LNCAP (cell line): ENCODE results near the gene RDH16.

ENCODE experiments used
- TF ChIP-seq, protein P1 (sequence below): fragments of 450-650 bp; IDR thresholded peaks from 2 replicates; pipeline ENCODE4 v1.5.1; 2017; ENCODE audit warnings: mild to moderate bottlenecking

The RDH16 gene

GRCh38 chr12:56983386-56983785 is 26.0 kb upstream of the RDH16 start:
- TF ChIP-seq, protein P1, sequence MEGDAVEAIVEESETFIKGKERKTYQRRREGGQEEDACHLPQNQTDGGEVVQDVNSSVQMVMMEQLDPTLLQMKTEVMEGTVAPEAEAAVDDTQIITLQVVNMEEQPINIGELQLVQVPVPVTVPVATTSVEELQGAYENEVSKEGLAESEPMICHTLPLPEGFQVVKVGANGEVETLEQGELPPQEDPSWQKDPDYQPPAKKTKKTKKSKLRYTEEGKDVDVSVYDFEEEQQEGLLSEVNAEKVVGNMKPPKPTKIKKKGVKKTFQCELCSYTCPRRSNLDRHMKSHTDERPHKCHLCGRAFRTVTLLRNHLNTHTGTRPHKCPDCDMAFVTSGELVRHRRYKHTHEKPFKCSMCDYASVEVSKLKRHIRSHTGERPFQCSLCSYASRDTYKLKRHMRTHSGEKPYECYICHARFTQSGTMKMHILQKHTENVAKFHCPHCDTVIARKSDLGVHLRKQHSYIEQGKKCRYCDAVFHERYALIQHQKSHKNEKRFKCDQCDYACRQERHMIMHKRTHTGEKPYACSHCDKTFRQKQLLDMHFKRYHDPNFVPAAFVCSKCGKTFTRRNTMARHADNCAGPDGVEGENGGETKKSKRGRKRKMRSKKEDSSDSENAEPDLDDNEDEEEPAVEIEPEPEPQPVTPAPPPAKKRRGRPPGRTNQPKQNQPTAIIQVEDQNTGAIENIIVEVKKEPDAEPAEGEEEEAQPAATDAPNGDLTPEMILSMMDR: no peak

DNA sequence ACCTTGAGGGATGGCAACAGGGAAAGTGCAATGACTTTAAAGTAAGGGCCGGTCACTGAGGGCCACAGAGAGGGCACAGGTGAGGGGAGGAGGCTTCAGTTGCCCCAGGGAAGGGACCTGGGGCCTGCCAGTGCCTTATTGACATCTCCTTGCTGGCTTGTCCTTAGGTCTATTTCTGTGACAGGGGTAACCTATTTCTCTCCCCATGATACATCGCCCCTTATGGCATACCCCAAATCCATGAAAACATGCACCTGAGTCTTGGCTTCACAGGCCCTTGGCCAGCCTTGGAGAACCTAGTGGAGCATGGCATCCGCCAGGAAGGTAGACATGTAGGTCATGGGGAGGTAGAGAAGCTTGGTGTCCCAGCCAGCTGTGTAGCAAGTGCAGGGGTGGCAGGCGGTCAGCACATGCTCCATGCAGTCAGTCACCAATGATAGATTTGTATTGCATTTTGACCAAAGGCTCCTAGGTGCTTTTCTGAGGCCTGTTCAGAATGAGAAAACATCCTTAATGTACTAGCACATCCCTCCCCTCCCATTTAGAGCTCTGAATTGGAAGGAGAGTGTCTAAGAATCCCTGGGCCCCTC is 23.6 kb upstream of the RDH16 start:
- TF ChIP-seq, protein P1: no peak

DNA sequence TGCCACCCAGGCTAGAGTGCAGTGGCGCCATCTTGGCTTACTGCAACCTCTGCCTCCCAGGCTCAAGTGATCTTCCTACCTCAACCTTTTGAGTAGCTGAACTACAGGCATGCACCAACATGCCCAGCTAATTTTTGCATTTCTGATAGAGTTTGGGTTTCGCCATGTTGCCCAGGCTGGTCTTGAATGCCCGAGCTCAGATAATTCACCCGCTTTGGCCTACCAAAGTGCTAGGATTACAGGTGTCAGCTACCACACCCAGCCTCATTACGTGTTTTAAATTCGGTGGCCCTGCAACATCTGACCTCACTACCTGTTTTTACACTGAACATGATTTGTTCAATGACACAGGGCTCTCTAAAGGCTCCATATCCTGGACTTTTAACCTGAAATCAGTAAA is 22.9 kb upstream of the RDH16 start:
- TF ChIP-seq, protein P1: no peak

DNA sequence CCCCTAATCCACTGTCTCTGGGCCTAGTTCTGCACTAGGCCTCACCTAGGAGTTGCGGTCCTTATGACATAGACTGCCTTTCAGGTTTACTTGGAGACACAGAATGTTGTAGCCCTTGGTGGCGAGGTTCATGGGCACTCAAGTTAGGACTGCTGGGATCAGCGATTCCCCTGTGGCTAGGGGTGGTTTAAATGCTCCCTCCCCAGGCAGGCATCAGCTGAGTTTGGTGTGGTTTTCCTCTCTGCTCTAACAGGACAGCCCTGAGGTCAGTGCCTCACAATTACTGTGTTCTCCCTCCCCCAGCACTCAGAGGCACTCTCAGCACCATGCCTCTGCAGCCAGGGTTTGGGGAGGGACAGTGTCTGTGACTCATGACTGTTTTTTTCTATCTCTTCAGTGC is 22.2 kb upstream of the RDH16 start:
- TF ChIP-seq, protein P1: no peak

- TF ChIP-seq, protein P1: no peak
Observed at GRCh38 chr12:56978397-56979138, 21.2 kb upstream of the RDH16 start.

DNA sequence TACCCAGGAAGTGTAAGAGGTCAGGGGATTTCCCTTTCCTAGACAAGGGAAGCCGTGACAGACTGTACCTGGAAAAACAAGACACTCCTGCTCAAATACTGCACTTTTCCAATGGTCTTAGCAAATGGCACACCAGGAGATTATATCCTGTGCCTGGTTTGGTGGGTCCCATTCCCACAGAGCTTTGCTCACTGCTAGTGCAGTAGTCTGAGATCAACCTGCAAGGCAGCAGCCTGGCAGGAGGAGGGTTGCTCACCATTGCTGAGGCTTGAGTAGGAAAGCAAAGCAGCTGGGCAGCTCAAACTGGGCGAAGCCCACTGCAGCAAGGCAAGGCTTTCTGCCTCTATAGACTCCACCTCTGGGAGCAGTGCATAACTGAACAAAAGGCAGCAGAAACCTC is 1.0 kb upstream of the RDH16 start:
- TF ChIP-seq, protein P1: no peak

DNA sequence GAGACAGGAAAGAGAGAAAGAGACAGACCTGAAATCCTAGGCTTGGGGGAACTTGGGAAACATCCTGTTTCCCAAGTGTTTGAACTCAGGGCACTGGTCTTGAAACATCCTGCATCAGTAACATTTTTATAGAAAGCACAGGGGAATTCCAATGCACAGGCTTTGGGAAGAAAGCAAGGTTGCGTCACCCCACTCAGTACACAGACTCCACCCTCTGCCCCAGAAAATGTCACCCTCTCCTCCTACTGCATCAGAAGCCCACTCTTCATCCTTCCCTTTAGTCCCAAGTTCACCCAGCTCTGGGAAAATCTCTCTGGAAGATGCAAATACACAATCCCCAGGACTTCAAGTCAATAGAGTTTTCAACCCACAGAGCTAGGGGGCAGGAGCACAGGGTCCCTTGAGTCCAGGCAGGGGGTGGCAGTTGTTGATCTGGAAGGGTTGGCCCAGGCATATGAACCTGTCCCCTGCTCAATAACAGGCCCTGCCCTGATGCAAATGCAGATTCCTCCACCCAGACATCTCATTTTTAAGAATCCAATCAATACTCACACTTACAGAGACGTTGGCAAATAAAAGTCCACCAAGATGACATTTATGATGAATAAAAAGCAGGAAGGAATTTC is 1.7 kb downstream of the RDH16 start:
- TF ChIP-seq, protein P1: no peak
